Ishikawa (cell line): ENCODE data around the gene KMT2D.

ENCODE experiments used
- EGR1 ChIP-seq: IDR thresholded peaks from 2 replicates; pipeline ENCODE4 v1.6.1; 2012
- FOXM1 ChIP-seq: IDR thresholded peaks from 2 replicates; pipeline ENCODE4 v1.6.1; 2012; ENCODE audit warnings: low read depth, borderline replicate concordance
- NFIC ChIP-seq: IDR thresholded peaks from 2 replicates; pipeline ENCODE4 v1.6.1; 2012

DNA sequence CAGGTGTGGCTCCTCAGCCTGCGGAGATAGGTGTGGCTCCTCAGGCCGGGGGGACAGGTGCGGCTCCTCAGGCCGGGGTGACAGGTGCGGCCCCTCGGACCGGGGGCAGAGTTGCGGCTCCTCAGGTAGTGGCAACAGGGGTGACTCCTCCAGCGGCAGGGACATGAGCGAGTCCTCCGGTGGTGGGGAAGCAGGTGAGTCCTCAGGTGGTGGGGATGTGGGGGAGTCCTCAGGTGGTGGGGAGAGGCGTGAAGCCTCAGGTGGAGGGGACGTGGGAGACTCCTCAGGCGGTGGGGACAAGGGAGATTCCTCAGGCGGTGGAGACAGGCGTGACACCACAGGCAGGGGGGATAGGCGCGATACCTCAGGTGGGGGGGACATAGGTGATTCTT lies 9.2 kb downstream of the KMT2D start:
- TF ChIP-seq FOXM1 (no peak), NFIC (no peak), EGR1 (no peak)
